Effector memory CD4-positive, alpha-beta T cell (primary cell): ENCODE data around the gene FAAH.

Experiments used
- DNase-seq, 3 donors: peaks; one replicate each; pipeline ENCODE4 v3.0.0-alpha.2; 2020
- H3K27ac ChIP-seq: 2 replicates; pipeline ENCODE4 v1.7.0; 2013; ENCODE audit warnings: mild to moderate bottlenecking, low read length, moderate library complexity; ENCODE audit not compliant: insufficient read depth, poor library complexity, severe bottlenecking
- H3K27me3 ChIP-seq: replicated peaks from 2 replicates; pipeline ENCODE4 v1.7.0; 2013; ENCODE audit warnings: mild to moderate bottlenecking, low read length; ENCODE audit not compliant: insufficient read depth, control insufficient read depth, poor library complexity, severe bottlenecking
- H3K36me3 ChIP-seq: 2 replicates; pipeline ENCODE4 v1.7.0; 2013; ENCODE audit warnings: mild to moderate bottlenecking, low read length, moderate library complexity; ENCODE audit not compliant: control insufficient read depth, insufficient read depth
- H3K4me1 ChIP-seq: 2 replicates; pipeline ENCODE4 v1.7.0; 2013; ENCODE audit warnings: low read length, mild to moderate bottlenecking; ENCODE audit not compliant: control insufficient read depth, insufficient read depth, poor library complexity, severe bottlenecking
- H3K4me3 ChIP-seq: 2 replicates; pipeline ENCODE4 v1.7.0; 2013; ENCODE audit warnings: low read length, low read depth, mild to moderate bottlenecking; ENCODE audit not compliant: insufficient read depth, poor library complexity, severe bottlenecking
- H3K9me3 ChIP-seq: 2 replicates; pipeline ENCODE4 v1.7.0; 2013; ENCODE audit warnings: mild to moderate bottlenecking, low read length, moderate library complexity; ENCODE audit not compliant: control insufficient read depth

FAAH gene

DNA sequence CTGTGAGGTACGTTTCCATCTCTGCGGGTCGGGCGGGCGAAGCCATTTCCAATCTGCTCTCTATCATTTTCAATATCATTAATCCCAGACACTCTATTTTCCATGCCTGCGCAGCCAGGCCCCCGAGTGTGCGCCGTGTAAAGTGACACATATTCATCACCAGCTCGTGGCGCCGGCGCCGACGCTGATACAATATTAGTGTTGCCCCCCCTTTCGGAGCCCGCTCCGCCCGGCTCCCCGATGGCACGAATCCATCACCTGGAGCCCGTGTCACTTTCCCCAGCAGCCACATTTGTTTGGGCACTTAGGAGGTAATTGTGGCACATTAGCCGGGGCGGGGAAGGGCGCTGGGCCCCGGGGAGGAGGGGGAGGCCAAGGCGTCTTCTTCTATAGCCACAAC, 61.8 kb downstream of the FAAH start:
- Histone ChIP-seq H3K9me3 (no peaks in the 10 kb centered on the region), H3K4me3 (no peak overlapping the region), H3K27me3 (peaks cover 3% of the 10 kb centered on the region), H3K36me3 (no peaks in the 10 kb centered on the region), H3K27ac (no peak overlapping the region), H3K4me1 (no peaks in the 10 kb centered on the region)
- no peak for DNase-seq

GRCh38 chr1:46456411-46456963, 62.4 kb downstream of the FAAH start:
- Histone ChIP-seq H3K4me1 (no peaks in the 10 kb centered on the region), H3K36me3 (no peaks in the 10 kb centered on the region), H3K4me3 (no peak overlapping the region), H3K27me3 (peaks cover 3% of the 10 kb centered on the region), H3K9me3 (no peaks in the 10 kb centered on the region), H3K27ac (no peak overlapping the region)
- no peak for DNase-seq

DNA sequence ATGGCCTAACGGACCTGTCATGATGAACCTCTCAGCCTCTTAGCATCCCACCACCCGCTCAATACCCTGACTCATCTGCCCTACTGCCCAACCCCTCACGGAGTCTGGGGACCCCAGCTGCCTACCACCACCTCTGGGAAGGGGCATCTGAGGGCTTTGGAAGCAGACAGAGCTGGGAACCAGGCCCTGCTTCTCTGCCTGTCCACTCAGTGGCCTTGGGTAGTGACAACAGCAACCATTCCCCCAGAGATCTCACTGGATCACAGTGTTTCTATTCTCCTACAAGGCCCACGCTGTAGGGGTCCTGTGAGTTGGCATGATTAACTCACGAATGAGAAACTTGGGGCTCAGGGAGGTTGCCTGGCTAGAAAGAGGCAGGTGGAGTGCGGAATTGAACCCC, 63.1 kb downstream of the FAAH start:
- no peaks in the 10 kb centered on the region for H3K4me1 ChIP-seq
- H3K9me3 ChIP-seq: no peaks in the 10 kb centered on the region
- H3K4me3 ChIP-seq: no peak overlapping the region
- H3K27ac ChIP-seq: no peak overlapping the region
- H3K27me3 ChIP-seq: peaks cover 3% of the 10 kb centered on the region
- H3K36me3 ChIP-seq: no peaks in the 10 kb centered on the region
- DNase-seq: no peak

GRCh38 chr1:46458190-46458589, 64.1 kb downstream of the FAAH start:
- DNase-seq: no peak
- Histone ChIP-seq H3K36me3 (no peaks in the 10 kb centered on the region), H3K27ac (no peak overlapping the region), H3K27me3 (peaks cover 3% of the 10 kb centered on the region), H3K4me3 (no peak overlapping the region), H3K4me1 (no peaks in the 10 kb centered on the region), H3K9me3 (no peaks in the 10 kb centered on the region)

GRCh38 chr1:46458846-46459245, 64.7 kb downstream of the FAAH start:
- Histone ChIP-seq H3K9me3 (no peaks in the 10 kb centered on the region), H3K27ac (no peak overlapping the region), H3K4me3 (no peak overlapping the region), H3K4me1 (no peaks in the 10 kb centered on the region), H3K36me3 (no peaks in the 10 kb centered on the region), H3K27me3 (peaks cover 3% of the 10 kb centered on the region)
- DNase-seq: no peak

GRCh38 chr1:46459315-46459714, 65.2 kb downstream of the FAAH start:
- Histone ChIP-seq H3K27ac (no peak overlapping the region), H3K27me3 (peaks cover 3% of the 10 kb centered on the region), H3K9me3 (no peaks in the 10 kb centered on the region), H3K4me1 (no peaks in the 10 kb centered on the region), H3K36me3 (no peaks in the 10 kb centered on the region), H3K4me3 (no peak overlapping the region)
- no peak for DNase-seq

- H3K4me3 ChIP-seq: no peak overlapping the region
- H3K4me1 ChIP-seq: peaks cover 3% of the 10 kb centered on the region
- peaks cover 3% of the 10 kb centered on the region for H3K27me3 ChIP-seq
- no peaks in the 10 kb centered on the region for H3K36me3 ChIP-seq
- no peak for DNase-seq
- no peaks in the 10 kb centered on the region for H3K9me3 ChIP-seq
- H3K27ac ChIP-seq: no peak overlapping the region
Observed at GRCh38 chr1:46461017-46461808, 67.1 kb downstream of the FAAH start.

DNA sequence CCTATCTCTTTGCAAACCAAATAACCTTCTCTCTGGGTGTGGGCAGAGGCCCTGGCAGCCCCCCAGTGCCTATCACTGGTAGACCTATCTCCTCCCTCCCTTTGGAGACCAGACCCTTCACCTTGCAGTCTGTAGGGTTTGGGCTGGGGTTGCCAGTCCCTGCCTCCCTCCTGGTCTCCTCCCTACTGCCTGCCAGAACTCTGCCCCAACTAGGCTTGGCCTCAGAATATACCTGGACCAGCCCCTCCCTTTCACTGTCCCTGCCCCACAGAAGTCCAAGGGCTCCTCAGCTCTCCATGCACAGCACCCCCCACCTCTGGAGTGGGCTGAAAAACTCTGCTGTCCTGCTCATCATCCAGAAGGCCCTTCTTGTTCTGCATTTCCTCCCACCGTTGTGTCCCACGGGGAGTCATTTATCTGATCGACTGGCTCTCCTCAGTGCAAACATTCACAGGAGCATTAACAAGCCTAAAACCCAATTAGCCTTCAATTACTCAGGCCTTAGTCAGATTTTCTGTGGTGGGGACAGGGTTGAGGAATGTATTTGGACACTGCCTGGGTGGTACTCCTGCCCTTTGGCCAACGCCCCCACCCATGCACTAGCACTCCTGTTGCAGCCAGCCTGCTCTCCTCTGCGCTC, 67.8 kb downstream of the FAAH start:
- DNase-seq: no peak
- Histone ChIP-seq H3K36me3 (no peaks in the 10 kb centered on the region), H3K4me3 (no peak overlapping the region), H3K27ac (no peak overlapping the region), H3K4me1 (peaks cover 6% of the 10 kb centered on the region), H3K27me3 (peaks cover 8% of the 10 kb centered on the region), H3K9me3 (no peaks in the 10 kb centered on the region)
